GM21390 (cell line): ENCODE measurements around the gene SLC16A1.
"Not testable (repeated sequence)": the region's sequence is repeated elsewhere in the genome, so short reads cannot be mapped to it uniquely, and the experiment has no call there.

Experiments
- ATAC-seq: cut with Tn5 transposase; IDR thresholded peaks from one replicate; pipeline ENCODE4 v1.9.1; 2021; ENCODE audit not compliant: unreplicated experiment

The SLC16A1 gene

DNA sequence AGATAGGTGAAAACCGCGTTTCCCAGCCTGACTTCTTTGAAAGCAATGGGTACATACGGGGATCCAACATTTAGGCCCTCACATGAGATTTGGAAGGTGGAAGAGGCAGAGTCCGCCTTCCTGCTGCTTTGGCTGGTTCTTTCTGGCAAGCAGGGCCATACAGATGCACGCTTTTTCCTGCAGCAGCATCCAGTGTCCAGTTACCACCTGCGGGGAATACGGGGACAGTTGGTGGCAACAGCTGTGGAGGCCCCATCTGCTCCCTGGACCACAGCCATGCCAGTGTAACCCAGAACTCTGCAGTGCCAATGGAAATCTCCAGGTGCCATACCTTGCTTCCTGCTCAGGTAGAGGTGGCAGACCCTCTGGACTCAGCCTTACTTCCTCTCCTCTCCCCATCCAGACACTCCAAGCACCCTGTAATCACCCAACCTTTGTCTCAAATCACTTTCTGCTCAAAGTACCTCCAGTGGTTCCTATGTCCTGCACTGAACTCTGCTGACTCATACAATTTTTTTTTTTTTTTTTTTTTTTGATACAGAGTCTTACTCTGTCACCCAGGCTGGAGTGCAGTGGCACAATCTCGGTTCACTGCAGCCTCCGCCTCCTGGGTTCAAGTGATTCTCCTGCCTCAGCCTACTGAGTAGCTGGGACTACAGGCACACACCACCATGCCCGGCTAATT, 68.3 kb downstream of the SLC16A1 start:
- no peak for ATAC-seq

DNA sequence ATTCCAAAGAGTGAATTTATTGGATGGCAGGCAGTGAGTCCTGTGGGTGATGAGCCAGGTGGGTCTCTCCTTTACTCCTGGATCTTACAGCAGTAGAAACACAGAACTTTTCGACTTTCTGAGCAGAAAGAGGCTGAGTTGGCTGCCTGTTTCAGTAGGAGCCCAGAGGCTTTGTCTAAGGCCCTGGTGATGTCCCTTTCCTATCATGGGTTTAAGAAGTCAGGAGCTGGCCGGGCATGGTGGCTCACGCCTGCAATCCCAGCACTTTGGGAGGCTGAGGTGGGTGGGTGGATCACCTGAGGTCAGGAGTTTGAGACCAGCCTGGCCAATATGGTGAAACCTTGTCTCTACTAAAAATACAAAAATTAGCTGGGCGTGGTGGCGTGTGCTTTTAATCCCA, 71.0 kb downstream of the SLC16A1 start:
- ATAC-seq: not testable (repeated sequence)

DNA sequence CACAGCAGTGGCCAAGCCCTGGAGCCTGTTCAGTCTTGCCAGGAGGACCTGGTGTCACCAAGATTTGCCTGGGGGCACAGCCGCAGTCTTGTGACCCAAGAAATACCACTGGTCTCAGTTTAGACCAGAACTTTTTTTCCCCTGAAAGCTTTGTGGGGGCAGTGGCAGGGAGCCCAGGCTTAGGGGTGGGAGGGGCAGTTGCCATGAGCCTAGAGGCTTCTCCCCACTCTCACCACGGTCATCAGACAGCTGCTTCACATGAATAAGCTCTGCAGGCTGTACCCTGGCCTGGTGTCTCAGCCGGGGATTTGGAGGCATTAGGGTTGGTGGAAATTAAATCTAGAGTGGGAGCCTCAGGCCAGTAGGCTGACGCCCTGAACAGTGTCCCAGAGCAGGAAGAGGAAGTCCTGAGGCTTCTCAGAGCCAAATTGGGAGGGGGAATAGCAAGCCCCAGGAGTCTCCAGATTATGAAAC, 73.7 kb downstream of the SLC16A1 start:
- no peak for ATAC-seq

DNA sequence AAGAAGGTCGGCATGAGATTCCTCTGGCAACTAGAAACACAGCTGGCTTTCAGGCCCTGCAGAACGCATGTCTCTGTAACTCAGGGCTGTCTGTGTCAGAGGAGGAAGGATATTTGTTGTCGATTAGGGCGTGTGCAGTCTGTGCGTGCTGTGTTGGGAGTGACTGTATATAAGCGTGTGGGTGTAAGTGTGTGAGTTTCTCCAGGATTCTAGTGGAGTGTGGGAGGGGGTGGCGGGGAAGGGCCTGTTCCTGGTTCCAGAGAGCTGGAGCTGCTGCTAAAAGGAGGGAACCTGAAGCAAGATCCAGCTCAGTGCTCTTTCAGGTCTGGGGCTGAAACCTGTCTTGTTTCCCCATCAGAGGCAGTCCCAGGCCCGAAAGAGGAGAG, 74.3 kb downstream of the SLC16A1 start:
- ATAC-seq: no peak

DNA sequence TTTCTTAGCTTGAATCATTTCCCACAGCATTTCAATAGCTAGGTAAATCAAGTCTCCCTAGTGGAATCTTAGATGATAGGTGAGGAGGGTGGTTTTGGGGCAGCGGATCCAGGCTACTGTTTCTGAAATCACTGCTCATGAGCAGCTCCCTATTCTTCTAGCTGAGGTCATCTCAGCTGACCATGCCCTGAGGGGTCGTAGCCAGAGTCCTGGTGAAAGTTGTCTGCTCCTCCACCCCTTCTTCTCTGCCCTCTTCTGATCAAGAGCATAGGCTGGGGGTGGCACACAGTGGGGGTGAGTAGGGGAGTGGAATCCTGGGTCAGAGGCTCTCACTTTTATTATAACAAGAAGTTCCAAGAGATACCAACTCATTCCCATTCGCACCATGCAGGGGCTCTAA, 76.2 kb downstream of the SLC16A1 start:
- no peak for ATAC-seq

DNA sequence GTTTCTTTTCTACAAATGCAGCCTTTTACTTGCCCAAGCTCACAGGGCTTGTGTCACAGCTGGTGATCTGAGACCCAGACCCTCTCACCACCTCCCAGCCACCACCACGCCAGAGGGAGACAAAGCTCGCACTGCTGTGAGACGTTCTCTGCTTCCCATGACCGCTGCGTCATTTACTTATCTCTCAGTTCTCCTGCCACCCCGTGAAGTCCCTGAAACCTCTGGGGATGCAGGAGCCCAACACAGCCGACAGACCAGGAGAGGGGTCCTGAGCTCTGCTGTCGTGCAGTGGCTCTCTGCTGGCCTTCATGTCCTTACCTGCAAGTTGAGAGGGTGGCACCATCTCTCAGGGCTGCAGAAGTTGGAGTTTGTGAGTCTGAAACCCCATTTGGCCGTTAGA, 77.7 kb downstream of the SLC16A1 start:
- no peak for ATAC-seq

DNA sequence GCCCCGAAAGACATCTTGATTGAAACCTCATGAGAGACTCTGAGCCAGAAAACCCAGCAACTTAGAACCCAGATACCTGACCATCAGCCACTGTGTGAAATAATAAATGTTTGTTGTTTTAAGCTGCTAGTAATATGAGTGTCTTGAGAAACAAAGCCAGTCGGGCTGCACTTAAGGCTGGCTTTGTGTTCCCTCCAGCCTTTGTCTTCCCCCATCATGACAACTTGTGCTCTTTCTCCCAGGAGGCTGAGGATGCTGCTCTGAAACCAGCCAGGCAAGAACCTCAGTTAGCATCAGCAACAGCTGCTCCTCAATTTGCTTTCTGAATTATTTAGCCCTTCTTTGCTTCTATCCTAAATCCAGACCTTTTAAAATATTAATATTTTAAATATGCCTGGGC, 78.2 kb downstream of the SLC16A1 start:
- no peak for ATAC-seq

DNA sequence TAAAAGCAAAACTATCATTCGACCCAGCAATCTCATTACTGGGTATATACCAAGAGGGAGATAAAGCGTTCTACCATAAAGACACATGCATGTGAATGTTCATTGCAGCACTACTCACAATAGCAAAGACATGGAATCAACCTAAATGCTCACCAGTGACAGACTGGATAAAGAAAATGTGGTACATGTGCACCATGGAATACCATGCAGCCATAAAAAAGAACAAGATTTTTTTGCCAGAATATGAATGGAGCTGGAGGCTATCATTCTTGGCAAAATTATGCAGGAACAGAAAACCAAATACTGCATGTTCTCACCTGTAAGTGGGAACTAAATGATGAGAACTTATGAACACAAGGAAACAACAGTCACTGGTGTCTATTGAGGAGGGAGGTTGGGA, 79.7 kb downstream of the SLC16A1 start:
- no peak for ATAC-seq

DNA sequence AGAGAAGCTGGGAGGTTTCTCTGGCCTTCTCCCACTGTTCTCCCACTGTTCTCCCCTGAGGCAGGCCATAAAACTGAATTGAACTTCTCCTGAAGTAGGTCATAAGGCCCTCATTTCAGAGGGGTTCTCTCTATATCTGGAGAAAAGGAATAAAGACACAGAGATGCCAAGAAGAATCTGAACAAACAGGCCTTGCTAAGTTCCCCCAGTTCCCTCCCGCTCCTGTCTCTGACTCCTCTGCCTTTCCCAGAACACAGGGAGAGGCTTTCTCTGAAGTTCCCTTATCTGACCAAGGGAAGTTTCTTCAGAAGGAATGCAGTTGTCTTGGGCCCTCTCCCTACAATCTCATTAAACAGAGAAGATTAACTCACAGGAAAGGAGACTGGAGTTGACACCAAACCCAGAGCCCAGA, 83.4 kb downstream of the SLC16A1 start:
- no peak for ATAC-seq

DNA sequence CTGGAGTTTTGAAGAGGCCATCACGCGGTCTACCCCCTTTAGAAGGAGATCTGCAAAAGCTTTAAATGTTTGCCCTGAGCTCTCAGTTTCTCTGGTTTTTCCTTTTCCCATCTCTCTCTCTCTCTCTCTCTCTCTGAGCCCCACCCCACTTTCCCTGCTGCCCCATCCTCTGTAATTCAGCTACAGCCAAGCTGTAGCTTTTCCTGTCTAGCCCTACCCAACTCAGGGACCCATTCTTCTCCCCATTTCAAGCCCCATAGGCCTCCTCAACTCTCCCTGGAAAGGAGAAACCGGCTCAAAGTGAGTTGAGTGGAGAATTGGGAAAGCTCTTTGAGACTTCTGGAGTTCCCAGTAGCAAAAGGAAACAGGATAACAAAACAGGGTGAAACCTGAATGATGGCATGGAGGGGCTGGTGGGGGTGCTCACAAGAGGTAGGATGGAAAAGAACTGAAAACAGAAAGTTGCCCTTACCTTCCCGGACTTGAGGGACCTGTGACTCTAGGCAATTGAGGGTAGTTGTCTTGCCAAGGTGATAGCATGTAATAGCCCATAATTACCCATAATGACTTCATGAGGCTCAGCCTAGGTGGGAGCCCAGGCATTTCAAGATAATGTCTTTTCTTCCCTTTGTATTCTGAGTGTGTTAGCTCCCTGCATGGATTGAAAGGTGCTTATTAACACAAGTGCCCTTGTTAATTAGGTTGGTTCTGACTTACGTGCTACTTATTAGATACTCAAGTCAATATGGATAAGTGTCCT, 84.9 kb downstream of the SLC16A1 start:
- no peak for ATAC-seq

DNA sequence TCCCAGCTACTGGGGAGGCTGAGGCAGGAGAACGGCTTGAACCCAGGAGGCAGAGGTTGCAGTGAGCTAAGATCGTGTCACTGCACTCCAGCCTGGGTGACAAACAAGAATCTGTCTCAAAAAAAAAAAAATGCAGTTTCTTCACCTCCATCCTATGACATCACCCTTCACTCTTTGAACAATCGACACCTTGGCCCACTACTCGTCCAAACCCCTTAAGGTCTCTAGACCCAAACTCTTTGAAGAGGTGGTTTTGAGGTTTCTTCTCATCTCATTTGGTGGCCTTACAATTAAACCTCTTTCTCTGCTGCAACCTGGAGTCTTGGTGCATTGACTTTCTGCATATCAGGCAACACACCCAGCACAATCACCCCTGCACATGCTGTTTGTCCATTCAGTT, 86.1 kb downstream of the SLC16A1 start:
- ATAC-seq: no peak

DNA sequence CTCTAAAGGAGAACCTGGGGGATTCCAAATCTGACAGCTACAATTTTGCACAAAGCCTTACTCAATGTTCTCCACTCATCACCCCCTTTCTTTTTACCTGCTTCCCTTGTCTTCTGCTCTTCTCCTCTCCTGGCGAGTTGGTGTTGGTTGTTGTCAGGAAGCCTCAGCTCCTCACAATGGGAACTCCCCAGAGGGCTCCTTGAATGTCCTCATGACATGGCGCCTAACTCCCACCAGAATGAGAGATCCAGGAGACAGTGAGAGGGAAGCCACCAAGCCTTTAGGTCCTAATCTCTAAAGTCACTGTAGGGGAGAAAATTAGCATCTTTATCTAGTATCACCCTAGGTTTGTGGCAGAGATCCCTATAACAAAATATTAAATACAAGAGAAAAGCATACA, 87.8 kb downstream of the SLC16A1 start:
- no peak for ATAC-seq

DNA sequence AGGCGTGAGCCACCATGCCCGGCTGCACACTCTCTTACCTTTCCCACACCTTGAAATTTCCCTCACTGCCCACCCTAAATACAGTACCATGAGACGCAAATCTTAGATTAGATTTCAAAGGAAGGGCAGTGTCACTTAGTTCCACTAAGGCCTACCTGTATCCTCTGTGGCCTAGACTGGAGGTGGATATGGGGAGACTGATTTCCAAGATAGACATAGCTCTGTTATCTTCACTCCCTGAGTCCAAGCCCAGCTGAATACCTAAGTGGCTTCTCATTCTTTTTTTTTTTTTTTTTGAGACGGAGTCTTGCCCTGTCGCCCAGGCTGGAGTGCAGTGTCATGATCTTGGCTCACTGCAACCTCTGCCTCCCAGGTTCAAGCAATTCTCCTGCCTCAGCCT, 89.0 kb downstream of the SLC16A1 start:
- no peak for ATAC-seq

DNA sequence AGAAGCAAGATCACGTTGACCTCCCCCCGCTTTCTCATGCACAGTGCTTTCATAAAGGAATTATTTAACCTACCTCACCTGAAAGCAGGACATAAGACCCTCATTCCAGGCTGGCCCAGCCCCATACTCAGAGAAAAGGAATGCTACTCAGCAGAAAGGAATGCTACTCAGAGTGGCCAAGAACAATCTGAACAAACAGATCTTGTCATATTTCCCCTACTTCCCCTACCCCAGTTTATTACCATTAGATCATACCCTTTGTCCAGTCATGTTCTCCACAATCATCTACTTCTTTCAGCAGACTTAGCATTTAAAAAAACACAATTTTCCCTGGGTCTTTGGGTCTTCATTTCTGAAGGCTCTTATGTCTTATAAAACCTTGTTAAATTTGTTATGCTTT, 89.8 kb downstream of the SLC16A1 start:
- no peak for ATAC-seq

DNA sequence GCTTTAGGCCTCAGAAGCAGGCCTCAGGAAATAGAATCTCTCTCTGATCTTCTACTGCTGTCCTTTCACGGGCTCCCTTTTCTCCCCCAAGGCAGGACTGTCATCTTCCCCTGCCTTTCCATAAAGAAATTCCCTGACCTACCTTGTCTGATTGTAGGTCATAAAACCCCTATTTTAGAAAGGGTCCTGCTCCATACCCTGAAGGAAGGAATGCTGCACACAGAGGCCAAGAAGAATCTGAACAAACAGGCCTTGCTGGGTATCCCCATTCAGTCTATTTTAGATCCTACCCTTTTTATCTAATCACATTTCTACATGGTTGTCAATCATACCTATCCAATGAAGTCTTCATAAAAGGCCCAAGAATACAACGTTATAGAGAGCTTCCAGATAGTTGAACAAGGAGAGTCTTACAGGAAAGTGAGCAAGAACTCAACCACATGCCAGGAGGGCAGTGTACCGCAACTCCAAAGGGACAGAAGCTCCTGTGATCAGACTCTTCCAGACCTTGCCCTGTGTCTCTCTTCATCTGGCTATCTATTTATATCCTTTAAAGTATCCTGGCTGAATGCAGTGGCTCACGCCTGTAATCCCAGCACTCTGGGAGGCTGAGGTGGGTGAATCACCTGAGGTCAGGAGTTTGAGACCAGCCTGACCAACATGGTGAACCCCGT, 93.1 kb downstream of the SLC16A1 start:
- ATAC-seq: no peak
